ENCODE measurements around the gene HOXC6.

DNA sequence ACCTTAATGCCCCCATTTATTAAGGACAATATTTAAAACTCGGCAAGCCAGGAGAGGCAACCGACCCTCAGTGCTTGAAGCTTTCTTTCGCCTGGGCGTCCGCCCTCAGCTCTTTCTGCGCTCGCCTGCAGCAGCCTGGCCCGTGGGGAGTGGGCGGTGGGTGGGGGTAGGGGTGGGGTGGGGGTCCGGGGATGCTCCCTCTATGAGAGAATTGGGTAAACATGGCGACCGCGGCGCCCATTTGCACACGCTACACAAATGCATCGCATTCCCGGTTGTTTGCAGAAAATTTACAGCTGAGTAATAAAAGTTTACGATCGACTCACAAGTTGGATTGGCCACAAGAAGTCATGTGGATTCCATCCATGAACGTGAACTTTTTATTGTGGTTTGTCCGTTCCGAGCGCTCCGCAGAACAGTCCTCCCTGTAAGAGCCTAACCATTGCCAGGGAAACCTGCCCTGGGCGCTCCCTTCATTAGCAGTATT lies 11.7 kb upstream of the HOXC6 start:
- TF ChIP-seq, protein P1, sequence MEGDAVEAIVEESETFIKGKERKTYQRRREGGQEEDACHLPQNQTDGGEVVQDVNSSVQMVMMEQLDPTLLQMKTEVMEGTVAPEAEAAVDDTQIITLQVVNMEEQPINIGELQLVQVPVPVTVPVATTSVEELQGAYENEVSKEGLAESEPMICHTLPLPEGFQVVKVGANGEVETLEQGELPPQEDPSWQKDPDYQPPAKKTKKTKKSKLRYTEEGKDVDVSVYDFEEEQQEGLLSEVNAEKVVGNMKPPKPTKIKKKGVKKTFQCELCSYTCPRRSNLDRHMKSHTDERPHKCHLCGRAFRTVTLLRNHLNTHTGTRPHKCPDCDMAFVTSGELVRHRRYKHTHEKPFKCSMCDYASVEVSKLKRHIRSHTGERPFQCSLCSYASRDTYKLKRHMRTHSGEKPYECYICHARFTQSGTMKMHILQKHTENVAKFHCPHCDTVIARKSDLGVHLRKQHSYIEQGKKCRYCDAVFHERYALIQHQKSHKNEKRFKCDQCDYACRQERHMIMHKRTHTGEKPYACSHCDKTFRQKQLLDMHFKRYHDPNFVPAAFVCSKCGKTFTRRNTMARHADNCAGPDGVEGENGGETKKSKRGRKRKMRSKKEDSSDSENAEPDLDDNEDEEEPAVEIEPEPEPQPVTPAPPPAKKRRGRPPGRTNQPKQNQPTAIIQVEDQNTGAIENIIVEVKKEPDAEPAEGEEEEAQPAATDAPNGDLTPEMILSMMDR (IDR thresholded peaks at IDR 0.05) = no peak
- TF ChIP-seq EZH2 (IDR thresholded peaks at IDR 0.05) (no peak), EZH2phosphoT487 (IDR thresholded peaks at IDR 0.05) (no peak)
